GM21423 (cell line): ENCODE measurements around the gene TRPC1.
"Not testable (repeated sequence)": the region's sequence is repeated elsewhere in the genome, so short reads cannot be mapped to it uniquely, and the experiment has no call there.

Experiments
- ATAC-seq: cut with Tn5 transposase; IDR thresholded peaks from one replicate; pipeline ENCODE4 v1.9.1; 2021; ENCODE audit warnings: mild to moderate bottlenecking, moderate library complexity; ENCODE audit not compliant: unreplicated experiment

TRPC1 gene

DNA sequence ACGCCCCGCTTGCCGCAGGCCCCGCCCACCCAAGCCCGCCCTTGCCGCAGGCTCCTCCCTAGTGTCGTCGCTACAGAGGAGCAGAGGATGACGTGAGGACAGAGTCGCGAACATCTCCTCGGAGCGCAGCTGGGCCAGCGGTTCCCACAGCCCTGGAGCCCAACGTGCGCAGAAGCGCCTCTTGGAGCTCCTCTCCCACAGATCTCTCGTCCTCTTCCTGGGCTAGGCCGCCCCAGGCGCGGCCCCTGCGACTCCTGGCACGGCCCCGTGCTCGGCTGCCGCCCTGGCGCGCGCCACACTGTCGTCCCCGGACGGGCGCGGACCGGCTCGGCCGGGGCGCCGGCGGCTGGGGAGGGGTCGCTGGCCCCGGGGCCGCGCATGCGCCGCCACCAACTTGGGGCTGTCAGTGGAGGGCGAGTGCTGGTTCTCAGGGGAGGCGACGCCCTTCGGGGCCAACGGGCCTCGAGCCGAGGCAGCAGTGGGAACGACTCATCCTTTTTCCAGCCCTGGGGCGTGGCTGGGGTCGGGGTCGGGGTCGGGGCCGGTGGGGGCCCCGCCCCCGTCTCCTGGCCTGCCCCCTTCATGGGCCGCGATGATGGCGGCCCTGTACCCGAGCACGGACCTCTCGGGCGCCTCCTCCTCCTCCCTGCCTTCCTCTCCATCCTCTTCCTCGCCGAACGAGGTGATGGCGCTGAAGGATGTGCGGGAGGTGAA, at the start of gene TRPC1:
Gene TRPC1, plus strand, starts transcription at position 67 of the 714 bp plus-strand sequence. Its CDS starts 526 bp downstream, at position 593.
- ATAC-seq, result peak; percentile 90

GRCh38 chr3:142676151-142676550, 47.7 kb upstream of the TRPC1 start:
- no peak for ATAC-seq

GRCh38 chr3:142680710-142681109, 43.1 kb upstream of the TRPC1 start:
- no peak for ATAC-seq

- no peak for ATAC-seq
Observed at GRCh38 chr3:142690613-142691012, 33.2 kb upstream of the TRPC1 start.

GRCh38 chr3:142691527-142691926, 32.3 kb upstream of the TRPC1 start:
- ATAC-seq, result no peak

- no peak for ATAC-seq
Observed at GRCh38 chr3:142693136-142693853, 30.5 kb upstream of the TRPC1 start.

GRCh38 chr3:142694225-142694624, 29.6 kb upstream of the TRPC1 start:
- no peak for ATAC-seq

- no peak for ATAC-seq
Observed at GRCh38 chr3:142705198-142705597, 18.6 kb upstream of the TRPC1 start.

- ATAC-seq, result no peak
Observed at GRCh38 chr3:142706321-142707127, 17.3 kb upstream of the TRPC1 start.

DNA sequence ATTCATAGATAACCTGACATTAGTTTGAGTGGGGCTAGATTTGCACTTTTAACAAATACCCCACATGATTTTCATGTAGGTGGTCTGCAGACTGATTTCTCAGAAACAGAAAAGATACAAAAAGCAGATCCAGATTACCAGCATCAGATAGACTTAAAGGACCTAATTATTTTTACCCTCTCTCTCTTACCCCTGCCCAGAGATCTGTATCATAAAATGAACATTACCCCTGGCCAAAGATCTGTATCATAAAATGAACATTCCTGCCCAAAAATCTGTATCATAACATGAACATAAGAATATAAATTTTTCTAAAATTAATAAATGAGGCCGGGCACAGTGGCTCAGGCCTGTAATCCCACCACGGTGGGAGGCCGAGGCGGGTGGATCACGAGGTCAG, 14.6 kb upstream of the TRPC1 start:
- no peak for ATAC-seq

DNA sequence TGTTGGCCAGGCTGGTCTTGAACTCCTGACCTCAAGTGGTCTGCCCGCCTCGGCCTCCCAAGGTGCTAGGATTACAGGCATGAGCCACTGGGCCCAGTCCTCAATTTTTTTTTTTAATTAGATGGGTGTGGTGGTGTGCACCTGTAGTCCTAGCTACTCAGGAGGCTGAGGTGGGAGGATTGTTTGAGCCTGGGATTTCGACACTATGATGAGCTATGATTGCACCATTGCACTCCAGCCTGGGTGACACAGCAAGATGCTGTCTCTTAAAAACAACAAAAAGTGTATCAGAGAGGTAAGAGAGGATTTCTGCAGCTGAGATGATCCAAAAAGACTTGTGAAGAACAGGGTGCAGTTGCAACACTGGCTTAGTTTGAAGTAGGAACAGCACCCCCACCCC, 9.0 kb upstream of the TRPC1 start:
- ATAC-seq, result not testable (repeated sequence)

GRCh38 chr3:142716102-142716501, 7.7 kb upstream of the TRPC1 start:
- no peak for ATAC-seq

GRCh38 chr3:142723665-142723967, 218 bp upstream of the TRPC1 start:
- ATAC-seq, result no peak

DNA sequence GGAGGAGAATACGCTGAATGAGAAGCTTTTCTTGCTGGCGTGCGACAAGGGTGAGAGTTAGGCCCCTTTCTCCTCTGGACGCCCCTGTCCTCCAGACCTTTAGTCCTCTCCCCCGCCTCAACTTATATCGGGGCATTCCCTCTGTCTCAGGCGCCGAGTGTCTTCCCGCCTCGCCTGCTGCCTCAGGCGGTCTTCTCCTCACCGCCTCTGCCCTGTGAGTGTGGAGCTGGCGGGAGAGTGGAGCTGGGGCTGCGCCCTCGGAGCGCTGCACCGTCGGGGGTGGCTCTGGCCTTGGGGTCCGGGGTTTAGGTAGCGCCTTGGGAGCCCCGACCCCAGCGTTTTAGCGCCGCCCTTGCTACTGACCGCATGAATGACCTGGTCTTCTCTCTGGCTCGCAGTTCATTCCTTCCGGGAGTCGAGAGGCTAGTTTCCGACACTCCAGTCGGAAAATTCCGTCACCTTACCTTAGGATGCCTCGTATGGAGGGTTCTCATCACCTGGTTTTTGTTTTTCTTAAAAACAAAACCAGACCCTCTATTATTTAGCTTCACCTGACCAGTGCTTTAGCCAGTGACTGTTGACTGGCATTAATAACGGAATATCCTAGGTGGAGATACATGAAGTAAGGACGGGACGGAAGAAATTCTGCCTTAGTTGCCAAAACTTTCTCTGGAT, 985 bp downstream of the TRPC1 start:
- peak; percentile 17 for ATAC-seq

- no peak for ATAC-seq
Observed at GRCh38 chr3:142725357-142725739, 1.5 kb downstream of the TRPC1 start.

DNA sequence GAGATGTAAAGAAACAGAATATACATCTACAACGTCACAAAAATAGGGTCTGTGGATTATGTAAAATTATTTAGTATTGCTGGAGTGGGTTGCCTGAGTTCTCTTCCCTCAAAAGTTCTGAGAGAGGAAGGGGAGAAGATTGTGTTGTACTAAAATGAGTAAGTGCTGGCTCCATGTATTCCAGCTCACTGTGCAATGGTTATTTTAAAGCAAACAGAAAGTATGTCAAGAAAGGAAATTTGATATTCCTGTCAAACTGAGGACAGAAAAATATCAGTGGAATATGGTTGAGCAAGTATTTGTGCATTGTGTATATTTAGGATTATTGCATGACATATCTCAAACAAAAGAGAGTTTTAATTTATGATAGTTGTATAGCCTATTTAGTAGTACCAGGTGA, 2.2 kb downstream of the TRPC1 start:
- ATAC-seq, result no peak

- ATAC-seq, result no peak
Observed at GRCh38 chr3:142732066-142732465, 8.2 kb downstream of the TRPC1 start.

GRCh38 chr3:142734834-142735233, 11.0 kb downstream of the TRPC1 start:
- ATAC-seq, result no peak

DNA sequence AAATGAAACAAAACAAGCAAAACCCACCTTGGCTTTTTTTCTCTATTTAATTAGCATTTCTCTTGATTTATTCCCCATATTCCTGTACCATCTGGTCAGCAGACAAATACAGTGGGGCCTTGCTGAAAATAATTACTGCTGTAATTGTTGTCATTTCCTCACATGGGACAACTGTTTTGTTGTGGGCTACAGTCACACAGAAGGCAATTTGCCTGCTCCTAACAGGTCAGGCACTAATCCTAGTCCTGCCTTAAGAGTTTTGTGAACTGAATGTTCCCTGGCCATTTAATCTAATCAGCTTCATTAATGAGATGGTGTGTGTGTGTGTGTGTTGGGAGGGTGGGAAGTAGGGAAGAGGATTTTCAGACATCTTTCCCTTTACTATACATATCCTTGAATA, 11.6 kb downstream of the TRPC1 start:
- no peak for ATAC-seq

DNA sequence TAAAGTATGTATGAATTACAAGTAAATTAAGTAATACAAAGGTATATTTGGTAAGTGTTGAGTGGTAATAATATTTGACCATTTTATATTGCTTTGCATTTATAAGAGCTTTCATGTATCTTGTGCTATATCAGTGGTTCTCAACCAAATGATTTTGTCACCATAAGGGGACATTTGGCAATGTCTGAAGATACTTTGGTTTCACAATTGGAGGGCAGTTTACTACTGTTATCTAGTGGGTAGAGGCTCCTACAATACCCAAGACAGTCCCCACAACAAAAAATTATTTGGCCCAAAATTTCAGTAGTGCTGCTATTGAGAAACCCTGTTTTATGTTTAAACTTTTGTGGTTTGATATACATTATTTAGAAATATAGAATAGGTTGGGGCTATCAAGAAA, 14.6 kb downstream of the TRPC1 start:
- ATAC-seq, result no peak

- ATAC-seq, result no peak
Observed at GRCh38 chr3:142746646-142747045, 22.8 kb downstream of the TRPC1 start.
